HFFc6 (cell line): ENCODE data around the gene GOLGA7B. TPM values are rescaled to one million over a fixed set of nuclear protein-coding genes. Genes with fewer than 3 reads are reported as not detected.

Source experiments
- DNase-seq: peaks from one replicate; pipeline ENCODE4 v3.0.0-alpha.2; 2018
- H3K27ac Mint-ChIP-seq: 2 replicates; pipeline ENCODE4 v1.8.0; 2020; ENCODE audit warnings: mild to moderate bottlenecking, mixed read lengths
- H3K27me3 Mint-ChIP-seq: 2 replicates; pipeline ENCODE4 v1.8.0; 2021; ENCODE audit warnings: mild to moderate bottlenecking, moderate library complexity, mixed read lengths; ENCODE audit not compliant: insufficient read depth
- H3K36me3 Mint-ChIP-seq: 2 replicates; pipeline ENCODE4 v1.8.0; 2021; ENCODE audit warnings: low read depth, mixed read lengths
- H3K4me1 Mint-ChIP-seq: 2 replicates; pipeline ENCODE4 v1.8.0; 2020; ENCODE audit warnings: low read depth, mixed read lengths
- H3K4me3 Mint-ChIP-seq: 2 replicates; pipeline ENCODE4 v1.8.0; 2020; ENCODE audit warnings: mild to moderate bottlenecking, moderate library complexity, mixed read lengths
- H3K9me3 Mint-ChIP-seq: 2 replicates; pipeline ENCODE4 v1.8.0; 2020; ENCODE audit warnings: mild to moderate bottlenecking, mixed read lengths
- CTCF ChIP-seq: fragments of 200-600 bp; sonication (generic); IDR thresholded peaks from 2 replicates; pipeline ENCODE4 v1.5.0; 2021; ENCODE audit warnings: antibody characterized with exemption, mild to moderate bottlenecking
- total RNA-seq, 6 experiments: library from RNA; stranded (reverse); fragmentation: NEBNext Ultra II Directional; extraction: Animal tissue kit (Norgen Biotek cat#: 25700); gene quantifications; 2 replicates in 1 of 6; 3 replicates in 5 of 6; pipeline ENCODE4 v1.2.3, GENCODE V29; 2021

GOLGA7B gene
- total RNA-seq, 6 experiments from 2014 or later: not detected

- TF ChIP-seq CTCF: no peak
- peaks cover 28% of the 10 kb centered on the region for H3K4me1 Mint-ChIP-seq
- H3K27me3 Mint-ChIP-seq: peaks cover 43% of the 10 kb centered on the region
- no peak overlapping the region for H3K27ac Mint-ChIP-seq
- DNase-seq: peak; percentile 11
- H3K36me3 Mint-ChIP-seq: no peaks in the 10 kb centered on the region
- H3K9me3 Mint-ChIP-seq: no peaks in the 10 kb centered on the region
- H3K4me3 Mint-ChIP-seq: no peak overlapping the region
Measured at GRCh38 chr10:97810446-97810845, 39.2 kb upstream of the GOLGA7B start.

- no peak for TF ChIP-seq CTCF
- no peaks in the 10 kb centered on the region for H3K9me3 Mint-ChIP-seq
- no peak for DNase-seq
- H3K27ac Mint-ChIP-seq: no peak overlapping the region
- peaks cover 45% of the 10 kb centered on the region for H3K27me3 Mint-ChIP-seq
- no peaks in the 10 kb centered on the region for H3K36me3 Mint-ChIP-seq
- H3K4me1 Mint-ChIP-seq: peaks cover 28% of the 10 kb centered on the region
- no peak overlapping the region for H3K4me3 Mint-ChIP-seq
Measured at GRCh38 chr10:97811958-97812357, 37.7 kb upstream of the GOLGA7B start.

- no peak for DNase-seq
- Mint-ChIP-seq H3K27ac (peak overlapping the region; percentile 32; the same call in 1 of the 2 replicates), H3K4me1 (peaks cover 28% of the 10 kb centered on the region), H3K9me3 (no peaks in the 10 kb centered on the region), H3K27me3 (peaks cover 45% of the 10 kb centered on the region), H3K36me3 (no peaks in the 10 kb centered on the region), H3K4me3 (peak overlapping the region; percentile 73)
- TF ChIP-seq CTCF: no peak
Measured at GRCh38 chr10:97812696-97813095, 36.9 kb upstream of the GOLGA7B start.

GRCh38 chr10:97813311-97813710 lies 36.3 kb upstream of the GOLGA7B start:
- Mint-ChIP-seq H3K36me3 (no peaks in the 10 kb centered on the region), H3K27ac (peak overlapping the region; percentile 32; the same call in 1 of the 2 replicates), H3K4me1 (peaks cover 28% of the 10 kb centered on the region), H3K4me3 (peak overlapping the region; percentile 73; the same call in 1 of the 2 replicates), H3K9me3 (no peaks in the 10 kb centered on the region), H3K27me3 (peaks cover 46% of the 10 kb centered on the region)
- DNase-seq: no peak
- no peak for TF ChIP-seq CTCF

- Mint-ChIP-seq H3K4me3 (no peak overlapping the region), H3K27ac (no peak overlapping the region), H3K36me3 (no peaks in the 10 kb centered on the region), H3K4me1 (peaks cover 28% of the 10 kb centered on the region), H3K27me3 (peaks cover 56% of the 10 kb centered on the region), H3K9me3 (no peaks in the 10 kb centered on the region)
- no peak for DNase-seq
- no peak for TF ChIP-seq CTCF
Measured at GRCh38 chr10:97814996-97815395, 34.6 kb upstream of the GOLGA7B start.

- Mint-ChIP-seq H3K9me3 (no peaks in the 10 kb centered on the region), H3K4me1 (peaks cover 21% of the 10 kb centered on the region), H3K36me3 (no peaks in the 10 kb centered on the region), H3K27me3 (peaks cover 54% of the 10 kb centered on the region), H3K4me3 (no peak overlapping the region), H3K27ac (no peak overlapping the region)
- TF ChIP-seq CTCF: no peak
- no peak for DNase-seq
Measured at GRCh38 chr10:97816609-97817008, 33.0 kb upstream of the GOLGA7B start.
